ENCODE results near the gene NAV2.
"Not testable (repeated sequence)": the region's sequence is repeated elsewhere in the genome, so short reads cannot be mapped to it uniquely, and the experiment has no call there.

The NAV2 gene

DNA sequence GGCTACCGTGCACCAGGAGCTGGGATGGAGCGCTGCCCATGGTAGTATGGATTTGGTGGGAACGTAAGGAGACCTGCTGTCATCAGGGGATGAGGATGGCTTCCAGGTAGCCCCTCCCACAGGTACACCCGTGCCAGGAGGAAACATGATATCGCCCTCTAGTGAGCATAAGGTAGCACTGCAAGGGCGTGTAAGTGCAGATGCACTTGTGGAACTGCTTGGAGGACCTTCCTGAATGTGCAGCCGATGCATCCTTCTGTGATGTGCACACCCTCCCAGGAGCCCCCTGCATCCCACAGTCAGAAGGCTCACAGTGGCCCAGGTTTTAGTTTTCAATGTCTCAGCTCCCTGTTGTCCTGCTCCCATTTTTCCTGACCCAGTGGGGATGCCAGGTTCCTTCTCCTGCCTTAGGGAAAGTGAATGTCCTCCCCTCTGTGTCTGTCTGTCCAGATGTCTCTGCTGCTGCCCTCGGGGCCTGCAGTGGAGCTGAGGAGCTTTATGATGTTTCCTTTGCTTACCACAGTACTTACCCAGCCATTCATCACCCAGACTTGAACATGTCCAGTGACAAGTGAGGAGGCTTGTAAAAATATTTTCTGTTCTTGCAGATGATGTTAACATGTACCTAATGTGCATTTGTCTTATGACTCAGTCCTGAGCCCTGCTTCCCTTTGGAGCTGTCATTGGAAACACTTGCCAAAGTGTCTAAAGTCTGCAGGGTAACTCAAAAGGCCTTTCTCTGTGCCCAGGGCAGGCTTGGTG, 398.5 kb downstream of the NAV2 start:
- peak; percentile 69 for DNase-seq

DNA sequence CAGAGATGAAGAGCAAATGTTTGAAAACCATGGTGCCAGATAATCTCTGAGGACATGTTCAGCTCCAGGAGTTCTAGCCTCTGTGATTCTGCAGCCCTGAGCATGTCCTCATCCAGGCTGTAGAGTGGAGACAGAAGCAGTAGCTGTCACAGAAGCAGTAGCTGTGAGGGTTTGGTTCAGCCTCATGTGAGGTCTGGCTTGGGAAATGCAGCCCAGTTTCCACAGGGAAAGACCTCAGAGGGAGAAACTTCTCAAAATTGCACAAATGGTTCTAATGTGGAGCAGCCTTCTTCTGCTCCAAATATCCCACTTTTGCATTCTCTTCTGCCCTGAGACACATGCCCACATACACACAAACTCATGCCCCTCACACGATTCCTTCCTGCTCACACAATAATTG, 399.2 kb downstream of the NAV2 start:
- no peak for DNase-seq

DNA sequence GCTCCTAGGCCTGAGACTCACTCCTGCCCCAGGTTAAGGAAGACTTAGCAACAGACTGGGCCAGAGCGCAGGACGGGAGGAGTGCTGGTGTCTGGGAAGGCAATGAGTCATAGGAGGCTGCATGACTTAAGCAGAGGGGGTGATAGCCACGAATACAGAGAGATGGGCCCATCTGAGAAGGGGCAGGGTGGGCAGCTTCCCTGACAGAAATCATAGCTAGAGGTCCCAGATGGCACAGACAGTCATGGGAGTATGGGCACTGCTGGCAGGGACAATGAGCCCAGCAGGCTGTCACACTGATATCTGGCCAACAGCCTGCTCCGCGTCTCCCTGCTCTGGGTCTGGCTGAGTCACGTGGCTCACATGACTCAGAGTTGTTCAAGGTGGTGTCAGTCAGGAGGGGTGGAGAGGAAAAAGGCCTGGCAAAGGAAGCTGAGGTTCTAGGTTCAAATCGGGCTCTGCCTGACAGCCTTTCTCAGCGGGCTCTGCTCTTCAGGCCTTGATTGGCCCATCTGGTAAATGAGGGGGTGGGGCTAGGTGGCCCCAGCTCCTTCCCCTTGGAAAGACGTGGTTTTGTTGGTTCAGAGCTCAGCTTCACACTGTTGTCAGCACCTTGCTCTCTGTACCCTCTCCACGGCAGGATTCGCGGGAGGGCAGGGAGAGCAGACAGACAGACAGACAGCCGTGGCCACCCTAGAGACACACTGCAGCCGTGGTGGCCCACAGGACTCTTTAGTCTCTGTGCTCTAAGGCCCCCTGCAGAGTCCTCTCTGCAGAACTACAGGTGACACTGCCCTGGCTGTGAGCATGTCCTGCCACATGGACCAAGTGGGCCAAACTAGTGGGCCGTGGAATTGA, 399.9 kb downstream of the NAV2 start:
- DNase-seq, result no peak

DNA sequence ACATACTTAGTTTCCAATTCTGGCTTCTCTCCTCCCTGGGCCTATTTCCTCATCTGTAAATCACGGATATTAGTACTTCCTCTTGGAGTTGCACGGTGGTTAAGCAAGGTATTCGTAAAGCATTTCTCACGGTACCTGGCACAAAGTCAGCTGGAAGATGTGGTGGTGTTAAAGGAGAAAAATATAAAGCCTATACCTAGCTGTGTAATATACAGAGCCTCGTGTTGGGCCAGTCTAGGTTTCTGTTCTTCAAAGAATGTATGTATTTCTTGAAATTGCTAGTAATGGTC, 400.5 kb downstream of the NAV2 start:
- DNase-seq, result no peak

DNA sequence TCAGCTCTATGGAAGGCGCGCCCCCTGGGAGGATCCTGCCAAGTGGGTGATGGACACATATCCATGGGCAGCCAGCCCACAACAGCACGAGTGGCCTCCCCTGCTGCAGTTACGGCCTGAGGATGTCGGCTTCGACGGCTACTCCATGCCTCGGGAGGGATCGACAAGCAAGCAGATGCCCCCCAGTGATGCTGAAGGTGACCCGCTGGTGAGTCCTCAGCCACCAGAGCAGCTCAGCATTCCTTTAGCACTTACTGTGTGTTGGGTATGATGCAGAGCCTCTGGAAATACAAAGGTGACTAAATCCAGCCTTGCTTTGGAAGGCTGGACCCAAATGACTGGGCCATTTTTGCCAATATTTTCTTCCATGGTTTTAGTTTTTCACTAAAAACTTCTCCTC, 402.0 kb downstream of the NAV2 start:
- no peak for DNase-seq

DNA sequence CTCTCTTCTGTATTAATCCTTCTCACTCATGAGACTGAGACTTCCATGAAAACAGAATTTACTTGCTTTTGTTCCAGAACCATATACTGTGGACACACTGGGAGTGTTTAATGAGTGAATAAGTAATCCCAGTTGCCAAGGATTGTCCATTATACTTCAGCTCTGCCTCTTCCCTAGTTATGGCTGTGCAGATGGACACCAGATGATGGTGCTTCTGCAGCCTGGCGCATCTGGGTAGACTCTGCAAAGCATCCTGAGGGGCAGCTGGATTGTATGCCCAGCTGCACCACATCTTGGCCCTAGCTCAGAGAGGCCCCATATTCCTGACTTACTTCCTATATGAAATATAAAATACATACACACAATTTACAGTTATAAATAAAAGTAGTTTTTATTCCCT, 404.2 kb downstream of the NAV2 start:
- no peak for DNase-seq

DNA sequence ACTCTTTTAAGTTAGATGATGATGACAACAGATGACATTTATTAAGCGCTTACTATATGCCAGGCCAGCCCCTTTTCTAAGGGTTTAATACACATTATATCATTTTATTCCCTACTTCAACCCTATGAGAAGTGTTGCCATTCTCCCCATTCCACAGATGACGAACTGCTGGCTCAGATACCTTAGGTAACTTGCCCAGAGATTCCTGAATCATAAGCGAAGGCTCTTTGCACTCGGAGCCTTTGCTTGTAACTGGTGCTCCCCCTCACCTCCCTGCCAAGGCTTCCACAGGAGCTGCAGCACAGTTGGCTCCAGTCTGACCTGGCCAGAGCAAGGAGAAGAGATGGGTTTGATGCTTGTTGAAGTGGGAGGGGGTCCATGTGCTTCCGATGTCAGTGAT, 404.7 kb downstream of the NAV2 start:
- no peak for DNase-seq

DNA sequence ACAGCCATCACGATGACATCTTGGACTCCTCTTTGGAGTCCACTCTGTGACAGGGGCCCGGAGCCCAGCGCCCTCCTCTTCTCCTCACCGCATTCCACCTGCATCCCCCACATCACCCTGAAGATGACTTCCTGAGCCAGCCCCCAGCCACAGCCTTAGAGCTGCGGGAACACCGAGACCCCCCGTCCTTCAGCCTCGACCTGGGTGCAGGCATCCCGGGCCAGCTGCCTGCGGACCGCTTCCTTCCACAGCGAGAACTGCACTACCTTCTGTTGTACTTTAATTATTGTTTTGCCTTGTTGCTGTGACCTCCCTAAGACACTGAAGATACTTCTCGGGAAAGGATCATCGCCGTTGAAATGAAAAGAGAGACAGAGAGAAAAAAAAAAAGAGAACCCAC, 405.6 kb downstream of the NAV2 start:
- DNase-seq, result no peak

DNA sequence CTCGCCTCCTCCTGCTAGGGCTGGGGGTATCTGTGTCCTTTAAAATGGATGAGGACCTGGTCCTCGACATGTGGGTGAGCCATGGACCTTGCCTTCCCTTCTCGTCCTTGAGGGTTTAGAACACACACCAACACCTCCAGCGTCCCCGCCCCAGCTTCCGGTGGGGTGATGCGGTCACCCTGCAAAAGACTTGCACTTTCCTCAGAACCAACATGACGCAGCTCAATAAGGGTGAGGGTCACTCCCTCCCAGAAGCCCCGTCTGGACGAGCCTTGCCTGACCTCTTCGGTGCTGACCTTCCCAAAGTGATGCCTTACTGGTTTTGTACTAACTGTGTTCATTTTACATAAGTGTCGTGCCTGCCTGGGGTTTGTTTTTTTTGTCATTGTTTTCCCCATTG, 406.7 kb downstream of the NAV2 start:
- no peak for DNase-seq

DNA sequence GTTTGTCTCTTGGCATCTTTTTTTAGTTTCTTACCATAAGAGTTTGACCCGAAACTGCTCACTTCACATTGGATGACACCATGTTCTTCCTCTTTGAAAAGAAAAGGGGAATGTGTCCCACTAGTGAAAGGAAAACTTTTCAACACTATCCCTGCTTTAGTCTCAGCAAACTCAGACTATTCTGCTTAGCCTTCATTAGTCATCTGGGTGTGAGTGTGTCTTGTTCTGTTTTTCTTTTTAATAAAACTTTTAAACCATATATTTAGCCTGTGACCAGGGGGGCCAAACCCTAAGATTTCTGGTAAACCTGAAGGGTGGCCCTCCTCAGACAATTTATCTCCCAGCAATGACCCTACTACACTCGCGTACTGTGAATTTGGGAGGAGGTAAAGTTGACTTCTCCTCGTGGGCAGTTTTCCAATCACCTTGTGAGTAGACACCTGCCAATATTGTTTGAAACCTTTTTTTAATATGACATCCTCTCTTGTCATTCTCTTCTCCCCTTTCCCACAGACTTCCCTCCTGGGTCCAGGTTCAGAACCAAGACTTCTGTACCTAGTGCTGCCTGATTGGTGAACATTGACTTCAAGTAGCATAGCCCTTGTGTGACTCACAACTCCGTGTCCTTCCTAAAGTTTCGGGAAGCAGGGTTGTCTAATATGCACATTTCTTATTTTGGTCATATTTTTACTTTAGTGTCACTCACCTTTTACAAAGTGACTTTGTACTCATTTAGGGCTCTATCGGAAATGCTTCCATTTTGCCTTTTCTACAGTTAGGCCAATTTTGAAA, 407.7 kb downstream of the NAV2 start:
- no peak for DNase-seq

DNA sequence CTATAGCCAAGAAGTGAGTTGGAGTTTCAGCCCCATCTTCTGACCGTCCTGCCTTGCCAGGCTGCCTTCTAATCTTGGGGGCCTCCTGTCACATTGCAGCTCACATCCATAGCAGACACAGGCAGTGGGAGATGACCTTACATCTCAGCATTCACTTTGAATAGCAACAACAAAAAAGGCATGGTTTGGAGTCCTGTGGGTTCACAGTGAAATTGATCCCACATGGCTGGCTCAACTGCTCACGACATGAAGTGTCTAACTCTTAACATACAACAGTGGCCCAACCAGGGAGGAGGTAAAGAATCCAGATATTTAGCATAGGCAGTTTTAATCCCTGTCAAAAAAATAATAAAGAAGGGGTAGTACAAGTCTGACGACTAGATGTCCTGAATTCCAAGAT, 409.5 kb downstream of the NAV2 start:
- DNase-seq, result no peak

DNA sequence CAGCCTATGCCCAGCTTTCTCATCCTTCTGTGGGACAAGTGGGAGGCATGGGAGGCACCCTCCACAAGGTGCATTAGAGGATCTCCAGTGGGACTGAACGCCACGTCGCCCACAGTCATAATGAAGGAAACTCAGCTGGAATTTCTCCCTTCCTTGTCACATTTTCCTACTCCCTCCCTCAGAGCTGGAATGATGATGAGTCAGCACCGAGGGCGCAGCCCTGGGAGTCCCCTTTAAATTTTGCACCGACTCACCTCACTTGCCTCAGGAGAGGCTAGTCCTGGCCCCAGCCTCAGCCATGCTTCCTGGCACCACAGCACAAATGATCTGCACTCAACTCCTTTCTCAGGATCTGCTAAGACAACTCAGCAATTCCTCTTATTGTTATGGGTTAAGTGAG, 413.3 kb downstream of the NAV2 start:
- no peak for DNase-seq

DNA sequence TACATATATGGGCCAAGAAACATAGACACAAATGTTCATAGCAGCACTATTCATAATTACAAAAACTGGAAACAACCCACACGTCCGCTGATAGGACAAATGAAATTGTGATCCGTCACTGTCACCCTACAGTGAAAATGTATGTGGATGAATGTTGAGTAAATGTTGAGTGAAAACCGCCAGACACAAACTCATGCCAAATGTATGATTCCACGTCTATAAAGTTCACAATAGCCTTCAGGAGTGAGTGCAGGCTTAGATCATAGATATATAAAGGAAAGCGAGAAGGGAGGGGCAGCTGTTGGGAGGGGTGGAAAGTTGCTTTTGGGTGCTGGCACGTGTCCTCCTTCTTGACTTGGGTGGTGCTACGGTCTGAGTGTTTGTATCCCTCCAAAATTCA, 414.1 kb downstream of the NAV2 start:
- DNase-seq, result no peak

DNA sequence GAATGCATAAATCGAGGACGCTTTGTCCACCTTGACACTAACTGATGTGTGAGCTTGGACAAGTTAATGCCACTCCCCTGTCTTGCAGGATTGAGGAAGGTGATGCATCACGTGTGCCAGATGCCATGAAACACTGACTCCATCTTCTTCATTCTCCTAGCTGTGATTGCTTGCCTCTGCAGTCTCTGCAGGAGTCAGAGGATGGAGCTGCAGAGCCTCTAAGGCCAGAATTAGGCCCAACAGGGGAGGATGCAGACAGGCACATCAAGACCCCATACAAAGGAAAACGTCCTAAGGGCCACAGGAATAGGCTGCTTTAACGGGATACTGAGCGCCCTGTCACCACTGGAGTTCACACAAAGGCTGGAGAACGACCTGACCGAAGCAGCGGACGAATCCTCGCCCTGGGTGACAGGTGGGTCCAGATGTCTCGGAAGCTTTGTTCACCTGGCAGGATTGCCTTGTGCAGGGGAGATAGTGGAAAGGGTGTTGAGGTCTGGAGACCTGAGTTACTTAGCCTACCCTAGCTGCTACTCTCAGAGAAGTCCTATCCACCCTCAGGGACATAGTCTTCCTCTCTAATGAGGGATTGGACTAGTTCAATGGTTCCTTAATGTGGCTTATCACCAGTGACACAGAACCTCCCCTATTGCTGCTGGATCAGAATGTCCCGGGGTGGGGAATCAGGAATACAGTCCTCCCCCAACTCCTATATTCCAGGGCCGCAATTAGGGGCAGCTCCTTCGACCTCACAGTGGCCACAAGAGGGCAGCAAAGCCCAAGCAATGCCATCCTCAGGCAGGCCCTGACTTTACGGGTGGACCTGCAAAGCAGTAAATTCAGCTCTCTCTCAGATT, 415.3 kb downstream of the NAV2 start:
- peak; percentile 32 for DNase-seq

DNA sequence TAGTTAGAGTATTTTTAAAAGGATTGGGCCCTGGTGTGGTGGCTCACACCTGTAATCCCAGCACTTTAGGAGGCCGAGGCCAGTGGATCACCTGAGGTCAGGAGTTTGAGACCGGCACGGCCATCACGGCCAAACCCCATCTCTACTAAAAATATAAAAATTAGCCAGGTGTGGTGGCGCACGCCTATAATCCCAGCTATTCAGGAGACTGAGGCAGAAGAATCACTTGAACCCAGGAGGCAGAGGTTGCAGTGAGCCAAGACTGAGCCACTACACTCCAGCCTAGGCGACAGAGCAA, 415.8 kb downstream of the NAV2 start:
- not testable (repeated sequence) for DNase-seq

DNA sequence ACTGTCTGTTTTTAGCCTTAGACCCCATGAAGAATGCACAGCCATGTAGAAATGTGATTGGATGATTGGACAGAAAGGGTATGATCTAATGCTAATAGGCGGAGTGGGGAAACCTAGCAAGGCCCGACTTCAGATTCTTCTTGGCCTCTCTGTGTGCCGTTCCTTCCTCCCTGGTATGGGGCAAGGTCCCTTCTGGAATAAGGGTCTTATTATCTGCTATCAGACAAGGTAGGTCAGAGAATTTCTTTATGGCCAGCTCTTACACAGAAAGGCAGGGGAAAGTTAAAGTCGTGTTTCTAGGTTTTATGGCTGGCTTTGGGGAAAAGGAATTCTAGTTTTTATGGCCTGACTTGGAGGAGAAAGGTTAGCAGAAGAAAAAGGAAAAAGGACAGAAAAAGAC, 417.0 kb downstream of the NAV2 start:
- no peak for DNase-seq

DNA sequence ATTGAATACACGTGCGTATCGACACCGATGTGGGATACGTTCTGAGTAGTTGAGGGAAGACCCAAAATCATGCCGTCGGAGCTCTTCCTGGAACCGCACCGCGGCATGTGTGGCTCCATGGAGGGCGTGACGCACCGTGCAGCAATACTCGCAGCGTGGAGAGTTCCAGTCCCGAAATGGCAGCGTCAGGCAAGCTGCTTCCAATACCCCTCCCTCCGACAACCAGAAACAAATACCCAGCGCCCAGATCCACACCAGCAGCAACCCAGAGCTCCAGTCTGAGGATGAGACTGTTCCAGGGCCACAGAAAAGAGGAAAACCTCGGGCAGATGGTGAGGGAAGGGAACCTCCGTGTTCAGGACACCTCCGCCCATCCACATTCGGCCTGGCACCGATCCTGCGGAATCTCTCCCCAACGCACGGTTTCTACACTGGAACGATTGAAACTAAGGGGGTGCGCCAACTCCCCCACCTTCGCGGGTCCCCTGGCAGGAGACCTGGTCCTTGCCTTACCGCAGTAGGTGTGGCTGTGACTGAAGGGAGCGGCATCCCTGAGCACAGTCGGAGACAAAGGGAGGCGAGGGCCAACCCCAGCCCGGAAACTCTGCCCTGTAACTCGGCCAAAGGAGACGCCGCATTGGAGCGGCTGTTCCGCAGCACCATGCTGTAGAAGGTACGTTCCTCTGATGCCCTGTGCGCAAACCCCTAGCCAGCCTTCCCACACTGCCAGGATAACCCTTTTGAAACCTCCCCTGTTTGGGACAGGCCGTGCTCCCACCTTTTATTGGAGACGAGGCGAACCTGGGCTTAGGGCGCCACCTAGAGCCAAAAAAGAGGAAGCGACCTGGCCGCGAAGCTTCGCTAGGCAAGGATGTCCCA, 419.4 kb downstream of the NAV2 start:
- peak; percentile 19 for DNase-seq

DNA sequence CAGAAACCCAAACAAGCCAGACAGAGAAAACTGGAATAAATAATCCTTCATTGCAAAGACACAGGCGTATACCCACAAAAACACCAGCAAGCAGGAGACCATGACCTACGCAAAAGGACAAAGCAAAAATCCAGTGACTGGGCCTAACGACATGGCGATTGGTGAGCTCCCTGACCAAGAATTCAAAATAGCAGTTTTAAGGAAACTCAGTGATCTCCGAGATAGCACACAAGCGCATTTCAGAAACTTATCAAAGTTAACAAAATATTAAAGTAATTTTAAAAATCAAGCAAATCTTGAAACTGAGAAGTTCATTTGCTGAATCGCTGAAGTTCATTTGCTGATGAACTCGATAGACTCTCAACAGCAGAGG, 420.0 kb downstream of the NAV2 start:
- DNase-seq, result no peak

DNA sequence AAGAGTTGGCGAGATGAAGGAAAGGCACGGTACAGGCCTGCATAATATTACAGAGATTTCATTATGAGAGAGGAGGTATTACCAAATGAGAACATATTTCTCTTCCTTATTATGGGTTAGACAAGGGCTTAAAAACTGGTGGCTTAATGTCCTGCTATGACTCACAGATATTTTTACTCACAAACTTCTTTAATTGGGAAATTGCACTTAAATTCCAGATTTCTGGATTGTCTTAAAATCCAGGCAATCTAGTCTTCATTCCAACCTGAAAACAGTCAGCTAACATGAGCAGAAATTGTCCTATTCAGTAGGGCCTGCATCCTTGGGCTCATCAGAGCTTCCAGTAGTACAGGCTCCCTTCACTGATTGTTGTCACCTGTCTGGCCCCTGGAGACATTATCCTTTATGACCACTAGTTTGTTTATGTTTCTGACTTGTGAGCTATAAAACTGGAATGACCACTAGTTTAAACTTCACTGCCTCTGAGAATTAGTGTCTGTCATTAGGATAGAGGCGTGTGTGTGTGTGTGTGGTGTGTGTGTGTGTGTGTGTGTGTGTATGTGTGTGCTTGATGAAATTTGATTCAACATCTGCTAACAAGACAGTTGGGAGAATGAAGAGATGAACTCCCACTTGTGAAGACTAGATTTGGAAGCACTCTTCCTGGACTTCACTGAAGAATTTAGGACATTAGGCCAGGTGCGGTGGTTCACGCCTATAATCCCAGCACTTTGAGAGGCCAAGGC, 422.5 kb downstream of the NAV2 start:
- peak; percentile 12 for DNase-seq

DNA sequence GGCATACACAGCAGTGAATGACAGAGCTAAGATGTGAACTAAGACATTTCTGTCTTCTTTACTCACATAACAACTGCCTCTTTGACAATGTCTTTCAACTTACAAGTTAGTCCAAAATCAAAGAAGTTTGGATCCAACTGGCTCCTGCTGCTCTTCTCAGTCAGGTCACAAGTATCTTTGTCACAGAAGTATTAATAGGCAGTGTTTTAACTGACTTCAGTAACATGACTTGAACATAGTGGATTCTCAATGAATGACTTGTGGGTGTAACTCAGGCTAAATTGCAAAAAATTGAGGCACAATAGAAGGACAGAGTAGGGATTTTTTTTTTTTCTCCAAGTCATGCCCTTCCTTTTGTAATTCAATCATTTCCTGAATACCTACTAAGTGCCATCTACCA, 425.0 kb downstream of the NAV2 start:
- DNase-seq, result no peak

DNA sequence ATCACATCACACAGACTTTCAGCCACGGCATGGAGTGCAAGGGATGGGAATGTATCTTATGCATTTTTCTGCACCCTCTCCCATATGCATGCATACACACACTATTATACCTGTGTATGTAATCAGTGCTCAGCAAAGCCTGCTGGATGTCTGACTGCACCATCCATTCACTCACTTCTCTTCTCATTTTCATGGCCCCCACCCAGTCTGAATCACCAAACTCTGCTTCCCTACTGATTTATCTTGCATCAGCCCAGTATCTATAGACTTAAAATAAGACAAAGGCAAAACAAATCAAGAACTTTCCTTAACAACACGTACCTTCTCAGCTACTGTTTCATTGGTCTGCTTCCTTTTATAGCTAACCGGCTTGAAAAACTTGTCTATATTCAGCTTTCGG, 426.1 kb downstream of the NAV2 start:
- no peak for DNase-seq

All from NCI-H510A treated with DMSO at 0.1 percent for 48 hours (cell line).